ENCODE data around the gene TMSB4X. TPM values are rescaled to one million over a fixed set of nuclear protein-coding genes. Genes with fewer than 3 reads are reported as not detected.

TMSB4X gene
- polyA plus RNA-seq, 1 experiment, result 6,551 TPM

DNA sequence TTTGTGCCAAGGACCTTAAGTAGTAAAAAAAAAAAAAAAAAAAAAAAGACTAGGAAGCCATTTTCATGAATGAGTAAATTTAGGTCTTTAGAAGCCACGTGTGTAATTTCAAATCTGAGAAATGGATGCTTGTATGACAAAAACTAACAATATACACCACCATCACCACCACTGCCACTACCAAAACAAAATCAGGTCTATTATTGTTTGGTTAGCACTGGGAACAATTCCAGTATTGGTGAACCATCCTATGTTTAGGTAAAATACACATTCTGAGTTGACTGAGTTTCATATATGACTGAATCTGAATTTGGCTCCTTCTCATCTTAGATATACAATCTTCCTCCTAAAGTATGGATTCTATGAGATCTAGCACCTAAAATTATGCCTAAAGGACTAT is 8.8 kb upstream of the TMSB4X start:
- Histone ChIP-seq H3K27me3 (ENCODE audit: control insufficient read depth, insufficient read depth, low read length) (no peaks in the 10 kb centered on the region), H3K27ac (ENCODE audit: low read depth, low read length) (no peak overlapping the region), H3K4me3 (ENCODE audit: low read depth, low read length) (no peak overlapping the region), H3K9me3 (ENCODE audit: control insufficient read depth, insufficient read depth, low read length) (peaks cover 4% of the 10 kb centered on the region; the same call in 1 of the 2 replicates)
- TF ChIP-seq, protein P1, sequence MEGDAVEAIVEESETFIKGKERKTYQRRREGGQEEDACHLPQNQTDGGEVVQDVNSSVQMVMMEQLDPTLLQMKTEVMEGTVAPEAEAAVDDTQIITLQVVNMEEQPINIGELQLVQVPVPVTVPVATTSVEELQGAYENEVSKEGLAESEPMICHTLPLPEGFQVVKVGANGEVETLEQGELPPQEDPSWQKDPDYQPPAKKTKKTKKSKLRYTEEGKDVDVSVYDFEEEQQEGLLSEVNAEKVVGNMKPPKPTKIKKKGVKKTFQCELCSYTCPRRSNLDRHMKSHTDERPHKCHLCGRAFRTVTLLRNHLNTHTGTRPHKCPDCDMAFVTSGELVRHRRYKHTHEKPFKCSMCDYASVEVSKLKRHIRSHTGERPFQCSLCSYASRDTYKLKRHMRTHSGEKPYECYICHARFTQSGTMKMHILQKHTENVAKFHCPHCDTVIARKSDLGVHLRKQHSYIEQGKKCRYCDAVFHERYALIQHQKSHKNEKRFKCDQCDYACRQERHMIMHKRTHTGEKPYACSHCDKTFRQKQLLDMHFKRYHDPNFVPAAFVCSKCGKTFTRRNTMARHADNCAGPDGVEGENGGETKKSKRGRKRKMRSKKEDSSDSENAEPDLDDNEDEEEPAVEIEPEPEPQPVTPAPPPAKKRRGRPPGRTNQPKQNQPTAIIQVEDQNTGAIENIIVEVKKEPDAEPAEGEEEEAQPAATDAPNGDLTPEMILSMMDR (IDR thresholded peaks at IDR 0.05; ENCODE audit: low read depth, low read length), result no peak
- DNase-seq (ENCODE audit: low read depth, low spot score), result no peak
- ChIA-PET CTCF (no interaction called here), POLR2A (no interaction called here)

DNA sequence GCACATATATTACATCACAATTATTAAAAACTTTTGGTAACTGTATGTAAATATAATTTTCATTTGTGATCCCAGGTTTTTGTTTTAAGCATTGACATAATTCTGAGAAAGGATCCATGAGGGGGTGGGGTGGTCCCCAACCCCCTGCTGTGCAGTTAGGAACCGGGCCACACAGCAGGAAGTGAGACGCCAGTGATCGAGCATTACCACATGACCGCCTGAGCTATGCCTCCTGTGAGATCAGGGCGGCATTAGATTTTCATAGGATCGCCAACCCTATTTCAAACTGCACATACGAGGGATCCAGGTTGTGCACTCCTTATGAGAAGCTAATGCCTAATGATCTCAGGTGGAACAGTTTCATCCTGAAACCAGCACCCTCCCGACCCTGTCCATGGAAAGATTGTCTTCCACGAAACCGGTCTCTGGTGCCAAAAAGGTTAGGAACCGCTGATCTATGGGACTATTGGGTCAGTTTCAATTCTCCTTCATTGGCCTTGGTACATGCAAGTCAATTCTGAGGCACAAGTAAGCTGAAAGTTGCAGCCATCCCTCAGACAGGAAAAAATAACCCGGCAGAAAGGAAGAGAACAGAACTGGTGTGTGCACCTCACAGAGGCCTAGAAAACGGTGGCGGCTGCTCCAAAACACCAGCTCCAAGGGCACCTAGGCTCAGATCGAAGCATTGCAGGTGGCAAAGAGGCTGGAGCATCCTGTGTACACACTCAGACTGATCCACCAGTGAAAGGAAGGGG is 7.0 kb upstream of the TMSB4X start:
- ChIA-PET POLR2A (no interaction called here), CTCF (interaction anchor here (1.6 kb wide), 1 partner anchor 21 kb away, joined by 5 read pairs; no protein-coding TSS in a partner anchor)
- Histone ChIP-seq H3K9me3 (ENCODE audit: control insufficient read depth, insufficient read depth, low read length) (no peaks in the 10 kb centered on the region; the same call in 1 of the 2 replicates), H3K27me3 (ENCODE audit: control insufficient read depth, insufficient read depth, low read length) (no peaks in the 10 kb centered on the region), H3K27ac (ENCODE audit: low read depth, low read length) (no peak overlapping the region), H3K4me3 (ENCODE audit: low read depth, low read length) (no peak overlapping the region)
- DNase-seq (ENCODE audit: low read depth, low spot score), result no peak
- TF ChIP-seq, protein P1 (IDR thresholded peaks at IDR 0.05; ENCODE audit: low read depth, low read length), result no peak

DNA sequence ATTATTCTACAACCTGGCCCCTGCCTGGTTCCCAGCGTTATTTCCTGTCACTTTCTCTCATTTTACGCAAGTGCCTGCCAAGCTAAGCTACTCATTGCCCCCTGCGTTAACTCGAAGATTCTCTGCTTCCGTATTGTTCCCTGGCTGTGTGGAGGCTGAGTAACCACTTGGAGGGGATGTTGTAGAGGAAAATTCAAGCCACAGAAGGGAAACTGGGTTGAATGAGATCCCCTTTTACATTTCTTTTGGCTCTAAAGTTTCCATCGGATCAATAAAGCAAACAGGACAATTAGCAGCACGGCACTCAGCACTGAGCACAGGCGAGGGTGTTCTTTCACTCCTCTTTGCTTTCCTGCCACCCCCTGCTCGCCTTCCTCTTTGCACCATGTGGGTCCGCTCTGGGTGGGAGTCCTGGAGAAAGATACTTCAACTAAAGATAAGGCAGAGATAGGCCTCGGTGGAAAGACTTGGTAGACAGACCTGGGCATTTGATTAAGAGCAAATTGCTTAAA is 4.2 kb upstream of the TMSB4X start:
- no peak for DNase-seq (ENCODE audit: low read depth, low spot score)
- H3K27me3 ChIP-seq (ENCODE audit: control insufficient read depth, insufficient read depth, low read length), result no peaks in the 10 kb centered on the region
- peak overlapping the region; percentile 31 for H3K27ac ChIP-seq (ENCODE audit: low read depth, low read length)
- CTCF ChIA-PET, result interaction anchor here (0.7 to 2.0 kb wide), 5 partner anchors 24 to 536 kb away, joined by 3 to 7 read pairs (median 4); no protein-coding TSS in a partner anchor
- H3K9me3 ChIP-seq (ENCODE audit: control insufficient read depth, insufficient read depth, low read length), result no peaks in the 10 kb centered on the region; the same call in 1 of the 2 replicates
- H3K4me3 ChIP-seq (ENCODE audit: low read depth, low read length), result no peak overlapping the region
- POLR2A ChIA-PET, result interaction anchor here (0.8 kb wide), 1 partner anchor 517 kb away, joined by 3 read pairs; no protein-coding TSS in a partner anchor
- TF ChIP-seq, protein P1 (IDR thresholded peaks at IDR 0.05; ENCODE audit: low read depth, low read length), result peak; percentile 42

DNA sequence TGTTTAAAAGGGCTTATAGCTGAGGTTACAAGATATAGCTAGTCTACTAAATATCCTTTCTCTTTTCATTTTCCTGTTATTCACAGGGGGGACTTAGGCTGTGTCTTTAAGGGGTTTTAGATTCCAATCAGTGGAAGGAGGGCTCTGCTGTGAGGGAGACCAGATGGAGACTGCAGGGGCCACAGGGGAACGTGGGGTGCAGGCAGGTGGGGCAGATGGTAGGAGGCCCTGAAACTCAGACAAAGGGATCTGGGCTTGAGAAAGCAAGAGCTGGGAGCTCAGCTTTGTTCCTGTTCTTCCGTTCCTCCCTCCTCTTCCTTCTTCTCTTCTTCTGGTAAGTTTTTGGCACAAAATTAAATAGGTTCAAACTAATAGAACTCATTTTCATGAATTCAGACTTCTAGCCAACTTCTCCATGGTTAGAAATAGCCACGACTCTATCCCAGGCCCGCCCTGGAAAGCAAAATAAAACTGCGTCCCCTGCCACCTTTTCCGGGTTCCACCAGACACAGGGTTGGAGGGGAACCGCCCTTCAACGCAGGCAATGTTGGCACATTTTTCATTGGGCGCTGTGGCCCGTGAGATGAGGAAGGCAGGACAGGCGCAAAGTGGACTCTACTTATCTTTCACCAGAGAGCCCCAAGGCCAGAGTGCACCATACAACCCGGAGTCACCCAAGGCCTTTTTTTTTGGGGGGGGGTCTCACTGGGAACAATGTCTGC is 3.5 kb upstream of the TMSB4X start:
- DNase-seq (ENCODE audit: low read depth, low spot score), result no peak
- no peak overlapping the region for H3K27ac ChIP-seq (ENCODE audit: low read depth, low read length)
- ChIA-PET CTCF (interaction anchor here (0.8 to 2.0 kb wide), 5 partner anchors 24 to 536 kb away, joined by 3 to 7 read pairs (median 4); no protein-coding TSS in a partner anchor), POLR2A (interaction anchor here (0.8 kb wide), 1 partner anchor 516 kb away, joined by 3 read pairs; no protein-coding TSS in a partner anchor)
- no peaks in the 10 kb centered on the region for H3K27me3 ChIP-seq (ENCODE audit: control insufficient read depth, insufficient read depth, low read length)
- TF ChIP-seq, protein P1 (IDR thresholded peaks at IDR 0.05; ENCODE audit: low read depth, low read length), result no peak
- H3K9me3 ChIP-seq (ENCODE audit: control insufficient read depth, insufficient read depth, low read length), result no peaks in the 10 kb centered on the region; the same call in 1 of the 2 replicates
- no peak overlapping the region for H3K4me3 ChIP-seq (ENCODE audit: low read depth, low read length)

Measured in AG04450 (cell line).